ENCODE data around the gene SND1.

SND1 gene

GRCh38 chr7:127651556-127652332 lies at the start of gene SND1:
TSS of gene SND1 (plus strand) at chr7:127652194. CDS start at chr7:127652374, 180 bp downstream.
- DNase-seq = peak; percentile 99

GRCh38 chr7:127608446-127608845 lies 43.5 kb upstream of the SND1 start:
- no peak for DNase-seq

- DNase-seq = no peak
Observed at GRCh38 chr7:127609297-127609696, 42.7 kb upstream of the SND1 start.

GRCh38 chr7:127612263-127612662 lies 39.7 kb upstream of the SND1 start:
- DNase-seq = no peak

GRCh38 chr7:127616724-127617123 lies 35.3 kb upstream of the SND1 start:
- no peak for DNase-seq

GRCh38 chr7:127618042-127618441 lies 34.0 kb upstream of the SND1 start, which contains the start of gene PAX4:
TSS of gene PAX4 (minus strand) at chr7:127618142. CDS start at chr7:127615928, 2,214 bp downstream.
- DNase-seq = no peak

GRCh38 chr7:127618775-127619174 lies 33.2 kb upstream of the SND1 start:
- DNase-seq = no peak

GRCh38 chr7:127619681-127620405 lies 32.2 kb upstream of the SND1 start:
- peak; percentile 32 for DNase-seq

- DNase-seq = no peak
Observed at GRCh38 chr7:127620406-127621233, 31.4 kb upstream of the SND1 start.

- no peak for DNase-seq
Observed at GRCh38 chr7:127625331-127625730, 26.7 kb upstream of the SND1 start.

- DNase-seq = peak; percentile 5
Observed at GRCh38 chr7:127628445-127628844, 23.5 kb upstream of the SND1 start.

- peak; percentile 55 for DNase-seq
Observed at GRCh38 chr7:127629268-127629854, 22.6 kb upstream of the SND1 start.

- no peak for DNase-seq
Observed at GRCh38 chr7:127632276-127632910, 19.6 kb upstream of the SND1 start.

GRCh38 chr7:127635659-127636285 lies 16.2 kb upstream of the SND1 start:
- DNase-seq = no peak

GRCh38 chr7:127638197-127638596 lies 13.8 kb upstream of the SND1 start:
- no peak for DNase-seq

- no peak for DNase-seq
Observed at GRCh38 chr7:127644484-127644883, 7.5 kb upstream of the SND1 start.

- DNase-seq = no peak
Observed at GRCh38 chr7:127647636-127648035, 4.4 kb upstream of the SND1 start.

- DNase-seq = no peak
Observed at GRCh38 chr7:127648986-127649385, 3.0 kb upstream of the SND1 start.

- DNase-seq = peak; percentile 7
Observed at GRCh38 chr7:127650847-127651555, 993 bp upstream of the SND1 start.

GRCh38 chr7:127652333-127653248 lies 597 bp downstream of the SND1 start:
- peak; percentile 62 for DNase-seq

All from NCI-H82 (cell line).